Neural cell (in vitro differentiated cells): ENCODE results near the gene ANKRD13A. TPM values are rescaled to one million over a fixed set of nuclear protein-coding genes. Genes with fewer than 3 reads are reported as not detected.
"Not testable (repeated sequence)": the region's sequence is repeated elsewhere in the genome, so short reads cannot be mapped to it uniquely, and the experiment has no call there.

Source experiments
- H2AFZ ChIP-seq: fragments of 200-600, 300-800 bp; sonication (generic), shearing (Covaris generic); 2 replicates; pipeline ENCODE4 v1.6.0; 2014; ENCODE audit warnings: low read depth, mild to moderate bottlenecking, antibody characterized with exemption, low read length, moderate library complexity
- H3F3A ChIP-seq: fragments of 200-600 bp; shearing (Covaris generic); 2 replicates; pipeline ENCODE4 v1.6.1; 2016; ENCODE audit warnings: mild to moderate bottlenecking, moderate library complexity, mixed read lengths, antibody characterized with exemption, low read length; ENCODE audit not compliant: insufficient read depth, poor library complexity, severe bottlenecking
- H3K27ac ChIP-seq: fragments of 200-600, 300-800 bp; sonication (generic), shearing (Covaris generic); 2 replicates; pipeline ENCODE4 v1.5.1; 2014; ENCODE audit warnings: mild to moderate bottlenecking, low read length, moderate library complexity
- H3K27me3 ChIP-seq: fragments of 300-800, 200-600 bp; sonication (generic), shearing (Covaris generic); 2 replicates; pipeline ENCODE4 v1.6.0; 2014; ENCODE audit warnings: mild to moderate bottlenecking, low read depth, low read length, moderate library complexity; ENCODE audit not compliant: insufficient read depth
- H3K36me3 ChIP-seq: fragments of 300-800, 200-600 bp; sonication (generic), shearing (Covaris generic); 2 replicates; pipeline ENCODE4 v1.5.1; 2014; ENCODE audit warnings: mild to moderate bottlenecking, antibody characterized with exemption, low read length, moderate library complexity; ENCODE audit not compliant: insufficient read depth
- H3K4me2 ChIP-seq: fragments of 300-800, 200-600 bp; sonication (generic), shearing (Covaris generic); 2 replicates; pipeline ENCODE4 v1.6.0; 2014; ENCODE audit warnings: mild to moderate bottlenecking, low read length
- H3K4me3 ChIP-seq: fragments of 300-800, 200-600 bp; sonication (generic), shearing (Covaris generic); 2 replicates; pipeline ENCODE4 v1.5.1; 2014; ENCODE audit warnings: mild to moderate bottlenecking, low read length, moderate library complexity
- H3K79me2 ChIP-seq: fragments of 200-600 bp; shearing (Covaris generic); replicated peaks from 2 replicates; pipeline ENCODE4 v1.6.0; 2014; ENCODE audit warnings: mild to moderate bottlenecking, low read length, moderate library complexity; ENCODE audit not compliant: insufficient read depth
- H3K9ac ChIP-seq: fragments of 300-800, 200-600 bp; sonication (generic), shearing (Covaris generic); 2 replicates; pipeline ENCODE4 v1.6.1; 2016; ENCODE audit warnings: mild to moderate bottlenecking, low read length, mixed read lengths
- H3K9me2 ChIP-seq: fragments of 200-600 bp; shearing (Covaris generic); 2 replicates; pipeline ENCODE4 v1.6.1; 2016; ENCODE audit warnings: mild to moderate bottlenecking, low read length, mixed read lengths; ENCODE audit not compliant: insufficient read depth
- H3K9me3 ChIP-seq: fragments of 200-600, 300-800 bp; sonication (generic), shearing (Covaris generic); 2 replicates; pipeline ENCODE4 v1.6.1; 2016; ENCODE audit warnings: mild to moderate bottlenecking, mixed run types, low read length, moderate library complexity, mixed read lengths
- H4K20me1 ChIP-seq: fragments of 200-600 bp; shearing (Covaris generic); 2 replicates; pipeline ENCODE4 v1.6.1; 2016; ENCODE audit warnings: mild to moderate bottlenecking, mixed run types; ENCODE audit not compliant: insufficient read depth
- CTCF ChIP-seq: fragments of 450-650 bp; IDR thresholded peaks from 2 replicates; pipeline ENCODE4 v1.5.1; 2014; ENCODE audit warnings: antibody characterized with exemption, mild to moderate bottlenecking, moderate library complexity; ENCODE audit not compliant: poor library complexity, severe bottlenecking
- EP300 ChIP-seq: fragments of 450-650 bp; conservative IDR thresholded peaks from 2 replicates; pipeline ENCODE4 v1.6.1; 2014; ENCODE audit warnings: antibody characterized with exemption, mild to moderate bottlenecking, moderate library complexity; ENCODE audit not compliant: poor library complexity, severe bottlenecking
- EZH2 ChIP-seq: fragments of 200-600, 300-800 bp; shearing (Covaris generic), sonication (generic); IDR thresholded peaks from 2 replicates; pipeline ENCODE4 v1.6.1; 2014; ENCODE audit warnings: antibody characterized with exemption, low read length, borderline replicate concordance, mild to moderate bottlenecking; ENCODE audit not compliant: insufficient read depth, poor library complexity, severe bottlenecking
- MXI1 ChIP-seq: fragments of 450-650 bp; conservative IDR thresholded peaks from 2 replicates; pipeline ENCODE4 v1.6.1; 2014; ENCODE audit warnings: antibody characterized with exemption, mild to moderate bottlenecking; ENCODE audit not compliant: poor library complexity, severe bottlenecking
- POLR2AphosphoS5 ChIP-seq: IDR thresholded peaks from 2 replicates; pipeline ENCODE4 v1.6.1; 2012
- RAD21 ChIP-seq: fragments of 450-650 bp; conservative IDR thresholded peaks from 2 replicates; pipeline ENCODE4 v1.6.1; 2014; ENCODE audit warnings: antibody characterized with exemption, mild to moderate bottlenecking, moderate library complexity
- REST ChIP-seq: IDR thresholded peaks from 2 replicates; pipeline ENCODE4 v1.6.1; 2012; ENCODE audit warnings: borderline replicate concordance
- SMC3 ChIP-seq: fragments of 450-650 bp; conservative IDR thresholded peaks from 2 replicates; pipeline ENCODE4 v1.6.1; 2014; ENCODE audit warnings: antibody characterized with exemption, mild to moderate bottlenecking, moderate library complexity; ENCODE audit not compliant: poor library complexity
- TAF1 ChIP-seq: IDR thresholded peaks from 2 replicates; pipeline ENCODE4 v1.6.1; 2012; ENCODE audit warnings: low read depth
- polyA plus RNA-seq: library from polyadenylated mRNA; depleted of rRNA; stranded (reverse); fragments of >200 nt; gene quantifications from 2 replicates; pipeline ENCODE4 v1.2.3, GENCODE V29; 2014

Gene ANKRD13A
- polyA plus RNA-seq, 1 donor from 2014 or later, result 89.2 TPM

- Histone ChIP-seq H3K9me2 (no peaks in the 10 kb centered on the region), H3K4me2 (no peak overlapping the region), H3K9me3 (no peaks in the 10 kb centered on the region), H4K20me1 (no peaks in the 10 kb centered on the region), H3K36me3 (no peaks in the 10 kb centered on the region), H3K4me3 (no peak overlapping the region), H3K9ac (no peak overlapping the region), H3K79me2 (no peaks in the 10 kb centered on the region), H3K27me3 (no peaks in the 10 kb centered on the region), H2AFZ (no peak overlapping the region), H3F3A (no peaks in the 10 kb centered on the region), H3K27ac (no peak overlapping the region)
- TF ChIP-seq EZH2 (no peak), CTCF (no peak), EP300 (no peak), TAF1 (no peak), RAD21 (no peak), REST (no peak), POLR2AphosphoS5 (no peak)
These were observed 6.9 kb downstream of the ANKRD13A start for GRCh38 chr12:110006115-110006514.

- no peak overlapping the region for H3K4me3 ChIP-seq
- H3K4me2 ChIP-seq, result no peak overlapping the region
- H2AFZ ChIP-seq, result no peak overlapping the region
- H3K9me3 ChIP-seq, result no peaks in the 10 kb centered on the region
- no peak overlapping the region for H3K9ac ChIP-seq
- H3K9me2 ChIP-seq, result no peaks in the 10 kb centered on the region
- H3K27me3 ChIP-seq, result no peaks in the 10 kb centered on the region
- no peaks in the 10 kb centered on the region for H3K36me3 ChIP-seq
- no peaks in the 10 kb centered on the region for H4K20me1 ChIP-seq
- TF ChIP-seq REST (no peak), MXI1 (no peak), TAF1 (no peak), EZH2 (no peak), RAD21 (no peak), SMC3 (no peak), CTCF (no peak), EP300 (no peak), POLR2AphosphoS5 (no peak)
- no peaks in the 10 kb centered on the region for H3F3A ChIP-seq
- no peak overlapping the region for H3K27ac ChIP-seq
- no peaks in the 10 kb centered on the region for H3K79me2 ChIP-seq
These were observed 8.7 kb downstream of the ANKRD13A start for GRCh38 chr12:110007881-110008280.

- not testable (repeated sequence) for H3K4me2 ChIP-seq, H2AFZ ChIP-seq, H3K27ac ChIP-seq, H3K79me2 ChIP-seq, H3K9me2 ChIP-seq, H3F3A ChIP-seq, H3K9me3 ChIP-seq, H3K9ac ChIP-seq, H3K4me3 ChIP-seq, H3K27me3 ChIP-seq, H4K20me1 ChIP-seq, H3K36me3 ChIP-seq
These were observed 9.6 kb downstream of the ANKRD13A start for GRCh38 chr12:110008681-110009398.
